PFSK-1 (cell line): Measurements from ENCODE around the gene HIRIP3.

Experiments used
- FOXP2 ChIP-seq: optimal IDR thresholded peaks from 2 replicates; pipeline ENCODE3; 2011; ENCODE audit warnings: borderline replicate concordance, control low read depth, inconsistent platforms; ENCODE audit not compliant: insufficient read depth; ENCODE audit errors: extremely low read length, extremely low read depth
- POLR2AphosphoS5 ChIP-seq: IDR thresholded peaks from 2 replicates; pipeline ENCODE4 v1.6.1; 2012; ENCODE audit warnings: low read depth, mild to moderate bottlenecking, control low read depth, low read length, moderate library complexity
- REST ChIP-seq, 2 experiments: IDR thresholded peaks; 2 replicates each; pipeline versions ENCODE4 v1.6.1 to v1.8.0; 2011 to 2012; ENCODE audit warnings: low read depth in 2 of 2, low read length in 2 of 2, control low read depth in 1 of 2, inconsistent platforms in 1 of 2, mild to moderate bottlenecking in 1 of 2, moderate library complexity in 1 of 2; ENCODE audit not compliant: insufficient read depth in 1 of 2
- SIN3A ChIP-seq: IDR thresholded peaks from 2 replicates; pipeline ENCODE4 v1.6.1; 2012; ENCODE audit warnings: mild to moderate bottlenecking, low read length, moderate library complexity, borderline replicate concordance; ENCODE audit not compliant: insufficient read depth
- TAF1 ChIP-seq: IDR thresholded peaks from 2 replicates; pipeline ENCODE4 v1.6.1; 2012; ENCODE audit warnings: low read length, control low read depth, borderline replicate concordance; ENCODE audit not compliant: insufficient read depth

Gene HIRIP3

GRCh38 chr16:29962344-29962994 lies 32.9 kb downstream of the HIRIP3 start:
- TF ChIP-seq SIN3A (0 out of 2 replicates have a peak, but pooled peaks have one; percentile 38), TAF1 (no peak)

GRCh38 chr16:29961479-29962343 lies 33.7 kb downstream of the HIRIP3 start, which contains the start of gene TMEM219:
Gene TMEM219 (plus strand): TSS chr16:29962079. CDS start chr16:29963144, 1,065 bp downstream.
- TF ChIP-seq TAF1 = no peak
- TF ChIP-seq REST (IDR thresholded peaks at IDR 0.05; ENCODE audit: insufficient read depth in 1 of 2, low read depth in 2 of 2, low read length in 2 of 2) = no peak
- no peak for TF ChIP-seq SIN3A
- TF ChIP-seq POLR2AphosphoS5 = peak; percentile 80
- peak; percentile 12 for TF ChIP-seq FOXP2

DNA sequence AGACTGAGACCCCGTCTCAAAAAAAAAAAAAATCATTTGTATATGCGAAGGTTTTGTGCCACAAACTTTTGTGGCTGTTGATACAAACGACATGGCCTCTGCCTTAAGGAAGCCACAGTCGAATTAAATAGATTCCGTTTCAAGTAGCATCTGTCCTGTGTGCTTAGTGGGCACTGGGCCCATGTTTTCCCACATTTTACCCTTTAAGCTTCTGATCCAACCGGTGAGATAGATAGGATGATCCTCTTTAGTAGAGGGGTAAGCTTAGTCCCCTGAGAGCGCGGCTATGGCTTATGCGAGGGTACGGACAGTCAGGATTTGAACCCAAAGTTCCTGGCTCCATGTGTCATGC lies 34.3 kb downstream of the HIRIP3 start:
- TF ChIP-seq POLR2AphosphoS5 = no peak

DNA sequence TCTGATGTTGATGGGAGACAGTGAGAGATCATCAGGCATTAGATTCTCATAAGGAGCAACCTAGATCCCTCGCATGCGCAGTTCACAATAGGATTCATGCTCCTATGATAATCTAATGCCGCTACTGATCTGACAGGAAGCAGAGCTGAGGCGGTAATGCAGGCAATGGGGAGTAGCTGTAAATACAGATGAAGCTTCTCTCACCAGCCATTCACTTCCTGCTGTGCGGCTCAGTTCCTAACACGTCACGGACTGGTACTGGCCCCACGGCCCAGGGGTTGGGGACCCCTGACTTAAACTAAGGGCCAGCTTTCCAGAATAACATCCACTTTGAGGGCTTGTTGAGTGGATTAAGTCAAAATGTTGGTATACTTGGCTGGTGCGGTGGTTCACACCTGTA lies 36.1 kb downstream of the HIRIP3 start:
- no peak for TF ChIP-seq FOXP2
- no peak for TF ChIP-seq POLR2AphosphoS5
- TF ChIP-seq REST (IDR thresholded peaks at IDR 0.05; ENCODE audit: insufficient read depth in 1 of 2, low read depth in 2 of 2, low read length in 2 of 2) = no peak
- TF ChIP-seq TAF1 = no peak
- no peak for TF ChIP-seq SIN3A

- TF ChIP-seq FOXP2 = no peak
- no peak for TF ChIP-seq POLR2AphosphoS5
- TF ChIP-seq TAF1 = no peak
- TF ChIP-seq REST (IDR thresholded peaks at IDR 0.05; ENCODE audit: insufficient read depth in 1 of 2, low read depth in 2 of 2, low read length in 2 of 2) = no peak
- no peak for TF ChIP-seq SIN3A
Measured at GRCh38 chr16:29958756-29959155, 36.7 kb downstream of the HIRIP3 start.
